Measurements from ENCODE around the gene SKIC2. TPM values are rescaled to one million over a fixed set of nuclear protein-coding genes. Genes with fewer than 3 reads are reported as not detected.

SKIC2 gene
- total and polyA plus RNA-seq, 2 donors (not counting 1 experiment from before 2014, with no cell fraction given): 21.6 to 58.0 TPM

DNA sequence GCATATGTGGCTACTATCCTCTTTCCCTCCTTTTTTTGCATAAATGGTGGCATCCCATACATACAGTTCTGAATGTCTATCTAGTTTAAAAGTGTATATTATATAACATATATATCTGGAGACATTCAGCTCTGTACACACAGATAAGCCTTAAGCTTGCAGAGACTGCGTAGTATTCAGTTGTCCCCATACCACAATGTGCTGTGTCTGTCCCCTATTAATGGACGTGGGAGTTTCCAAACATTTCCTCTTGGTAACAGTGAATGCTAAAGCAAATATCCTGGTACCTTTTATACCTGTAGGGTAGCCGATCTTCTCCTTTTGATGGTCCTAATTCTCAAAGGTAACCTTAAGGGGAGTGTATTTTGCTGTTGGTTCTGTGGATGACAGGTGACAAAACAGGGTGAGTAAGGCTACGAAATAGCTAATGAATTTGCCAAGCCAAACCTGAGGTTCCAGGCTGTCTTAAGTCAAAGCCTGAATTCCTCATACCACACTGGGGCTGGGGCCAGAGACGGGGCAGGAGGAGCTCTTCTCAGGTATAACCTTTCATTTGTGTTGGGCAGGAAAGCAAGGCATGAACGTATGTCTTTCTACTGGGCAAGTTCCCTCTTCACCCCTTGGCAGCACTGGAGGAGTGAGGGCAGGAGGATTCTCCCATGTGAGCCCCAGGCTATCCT is 39.2 kb upstream of the SKIC2 start:
- Histone ChIP-seq H3K79me2 (ENCODE audit: control insufficient read depth, insufficient read depth, low read length) (no peaks in the 10 kb centered on the region), H2AFZ (ENCODE audit: low read length) (no peak overlapping the region), H4K20me1 (ENCODE audit: control insufficient read depth, extremely low read depth, insufficient read depth, low read length) (no peaks in the 10 kb centered on the region), H3K9ac (ENCODE audit: insufficient read depth, low read length) (no peak overlapping the region), H3K27me3 (ENCODE audit: control insufficient read depth, insufficient read depth, low read length) (no peaks in the 10 kb centered on the region), H3K4me3 (replicated peaks in 1 of 4; ENCODE audit: control extremely low read depth in 1 of 4, insufficient read depth in 1 of 4, low read depth in 3 of 4, low read length in 4 of 4) (no peak overlapping the region), H3K4me2 (ENCODE audit: extremely low read depth, insufficient read depth, low read length) (no peak overlapping the region), H3K9me3 (ENCODE audit: control insufficient read depth, insufficient read depth, low read depth, low read length) (no peaks in the 10 kb centered on the region), H3K27ac (ENCODE audit: insufficient read depth, low read length) (no peak overlapping the region), H3K4me1 (ENCODE audit: control insufficient read depth, extremely low read depth, insufficient read depth, low read length) (no peaks in the 10 kb centered on the region), H3K36me3 (ENCODE audit: control insufficient read depth, insufficient read depth, low read length) (no peaks in the 10 kb centered on the region)
- TF ChIP-seq EZH2 (IDR thresholded peaks at IDR 0.05; ENCODE audit: low read length, missing control alignments): no peak
- TF ChIP-seq, protein P1, sequence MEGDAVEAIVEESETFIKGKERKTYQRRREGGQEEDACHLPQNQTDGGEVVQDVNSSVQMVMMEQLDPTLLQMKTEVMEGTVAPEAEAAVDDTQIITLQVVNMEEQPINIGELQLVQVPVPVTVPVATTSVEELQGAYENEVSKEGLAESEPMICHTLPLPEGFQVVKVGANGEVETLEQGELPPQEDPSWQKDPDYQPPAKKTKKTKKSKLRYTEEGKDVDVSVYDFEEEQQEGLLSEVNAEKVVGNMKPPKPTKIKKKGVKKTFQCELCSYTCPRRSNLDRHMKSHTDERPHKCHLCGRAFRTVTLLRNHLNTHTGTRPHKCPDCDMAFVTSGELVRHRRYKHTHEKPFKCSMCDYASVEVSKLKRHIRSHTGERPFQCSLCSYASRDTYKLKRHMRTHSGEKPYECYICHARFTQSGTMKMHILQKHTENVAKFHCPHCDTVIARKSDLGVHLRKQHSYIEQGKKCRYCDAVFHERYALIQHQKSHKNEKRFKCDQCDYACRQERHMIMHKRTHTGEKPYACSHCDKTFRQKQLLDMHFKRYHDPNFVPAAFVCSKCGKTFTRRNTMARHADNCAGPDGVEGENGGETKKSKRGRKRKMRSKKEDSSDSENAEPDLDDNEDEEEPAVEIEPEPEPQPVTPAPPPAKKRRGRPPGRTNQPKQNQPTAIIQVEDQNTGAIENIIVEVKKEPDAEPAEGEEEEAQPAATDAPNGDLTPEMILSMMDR (conservative IDR thresholded peaks at IDR 0.05 in 1 of 2, IDR thresholded peaks at IDR 0.05 in 1 of 2; ENCODE audit: low read depth in 1 of 2, low read length in 2 of 2): no peak
- no peak for DNase-seq (ENCODE audit: low read depth in 2 of 2)

DNA sequence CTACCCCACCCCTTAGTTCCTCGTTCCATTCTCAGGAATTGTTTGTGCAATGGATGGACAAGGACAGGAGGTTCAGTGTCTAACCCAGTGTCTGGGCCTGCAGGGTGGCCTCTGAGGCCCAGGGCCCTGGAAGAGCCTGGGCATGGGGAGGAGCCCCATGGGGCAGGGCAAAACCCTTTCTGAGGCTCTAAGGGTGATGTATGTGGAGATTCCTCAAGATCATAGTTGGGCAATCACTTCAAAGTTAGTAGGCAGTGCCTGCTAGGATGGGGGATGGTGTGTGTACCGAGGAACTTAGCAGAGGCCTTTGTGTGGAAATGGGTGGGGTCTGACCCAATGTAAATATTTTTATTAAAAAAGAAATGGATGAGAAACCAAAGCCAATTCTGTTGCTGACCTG is 38.2 kb upstream of the SKIC2 start:
- Histone ChIP-seq H3K4me3 (replicated peaks in 1 of 4; ENCODE audit: control extremely low read depth in 1 of 4, insufficient read depth in 1 of 4, low read depth in 3 of 4, low read length in 4 of 4) (no peak overlapping the region), H3K79me2 (ENCODE audit: control insufficient read depth, insufficient read depth, low read length) (no peaks in the 10 kb centered on the region), H3K36me3 (ENCODE audit: control insufficient read depth, insufficient read depth, low read length) (no peaks in the 10 kb centered on the region), H3K9ac (ENCODE audit: insufficient read depth, low read length) (no peak overlapping the region), H4K20me1 (ENCODE audit: control insufficient read depth, extremely low read depth, insufficient read depth, low read length) (no peaks in the 10 kb centered on the region), H3K27me3 (ENCODE audit: control insufficient read depth, insufficient read depth, low read length) (no peaks in the 10 kb centered on the region), H3K27ac (ENCODE audit: insufficient read depth, low read length) (no peak overlapping the region), H2AFZ (ENCODE audit: low read length) (no peak overlapping the region), H3K9me3 (ENCODE audit: control insufficient read depth, insufficient read depth, low read depth, low read length) (no peaks in the 10 kb centered on the region), H3K4me1 (ENCODE audit: control insufficient read depth, extremely low read depth, insufficient read depth, low read length) (no peaks in the 10 kb centered on the region), H3K4me2 (ENCODE audit: extremely low read depth, insufficient read depth, low read length) (no peak overlapping the region)
- peak in 1 of 2 donors; percentile 75 for DNase-seq (ENCODE audit: low read depth in 2 of 2)
- TF ChIP-seq, protein P1 (conservative IDR thresholded peaks at IDR 0.05 in 1 of 2, IDR thresholded peaks at IDR 0.05 in 1 of 2; ENCODE audit: low read depth in 1 of 2, low read length in 2 of 2): no peak
- no peak for TF ChIP-seq EZH2 (IDR thresholded peaks at IDR 0.05; ENCODE audit: low read length, missing control alignments)

DNA sequence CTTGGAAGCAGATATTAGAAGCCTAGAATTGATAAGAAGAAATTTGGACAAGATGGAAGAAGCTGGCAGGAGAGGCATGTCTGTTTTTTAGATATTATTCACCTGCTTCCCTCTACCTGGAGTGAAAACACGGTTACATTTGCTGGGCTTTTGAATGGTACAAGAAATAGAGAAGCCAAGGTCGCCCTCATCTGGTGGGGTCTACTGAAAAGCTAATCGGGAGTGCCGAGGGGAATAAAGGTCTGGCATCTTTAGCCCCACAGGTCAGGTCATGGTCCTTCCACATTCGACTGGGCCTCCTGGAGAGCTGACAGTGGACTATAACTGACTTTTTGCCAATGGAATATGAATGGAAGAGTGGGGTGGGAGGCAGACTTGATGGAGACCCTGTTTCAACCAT is 36.0 kb upstream of the SKIC2 start:
- no peaks in the 10 kb centered on the region for H3K9me3 ChIP-seq (ENCODE audit: control insufficient read depth, insufficient read depth, low read depth, low read length)
- no peak overlapping the region for H2AFZ ChIP-seq (ENCODE audit: low read length)
- no peaks in the 10 kb centered on the region for H4K20me1 ChIP-seq (ENCODE audit: control insufficient read depth, extremely low read depth, insufficient read depth, low read length)
- no peak overlapping the region for H3K4me3 ChIP-seq (replicated peaks in 1 of 4; ENCODE audit: control extremely low read depth in 1 of 4, insufficient read depth in 1 of 4, low read depth in 3 of 4, low read length in 4 of 4)
- TF ChIP-seq, protein P1 (conservative IDR thresholded peaks at IDR 0.05 in 1 of 2, IDR thresholded peaks at IDR 0.05 in 1 of 2; ENCODE audit: low read depth in 1 of 2, low read length in 2 of 2): peak; percentile 3 to 36
- no peak for TF ChIP-seq EZH2 (IDR thresholded peaks at IDR 0.05; ENCODE audit: low read length, missing control alignments)
- no peak overlapping the region for H3K27ac ChIP-seq (ENCODE audit: insufficient read depth, low read length)
- H3K27me3 ChIP-seq (ENCODE audit: control insufficient read depth, insufficient read depth, low read length): no peaks in the 10 kb centered on the region
- H3K4me2 ChIP-seq (ENCODE audit: extremely low read depth, insufficient read depth, low read length): no peak overlapping the region
- no peak for DNase-seq (ENCODE audit: low read depth in 2 of 2)
- no peaks in the 10 kb centered on the region for H3K79me2 ChIP-seq (ENCODE audit: control insufficient read depth, insufficient read depth, low read length)
- H3K4me1 ChIP-seq (ENCODE audit: control insufficient read depth, extremely low read depth, insufficient read depth, low read length): no peaks in the 10 kb centered on the region
- no peaks in the 10 kb centered on the region for H3K36me3 ChIP-seq (ENCODE audit: control insufficient read depth, insufficient read depth, low read length)
- H3K9ac ChIP-seq (ENCODE audit: insufficient read depth, low read length): no peak overlapping the region

Data from fibroblast of lung (primary cell).